OCI-LY3 (cell line): ENCODE results near the gene DUT.
A peak's percentile ranks its signal among the peaks of the same experiment; 100 is the strongest.

Experiments used
- CTCF ChIP-seq: fragments of 200-600, 300-600 bp; sonication (generic); IDR thresholded peaks from 2 replicates; pipeline ENCODE4 v1.5.1; 2014; ENCODE audit warnings: antibody characterized with exemption, low read length, low read depth
- EZH2phosphoT487 ChIP-seq: fragments of 200-600 bp; shearing (Covaris generic); IDR thresholded peaks from 2 replicates; pipeline ENCODE4 v1.6.1; 2018; ENCODE audit warnings: antibody characterized with exemption, mixed run types, low read depth

DNA sequence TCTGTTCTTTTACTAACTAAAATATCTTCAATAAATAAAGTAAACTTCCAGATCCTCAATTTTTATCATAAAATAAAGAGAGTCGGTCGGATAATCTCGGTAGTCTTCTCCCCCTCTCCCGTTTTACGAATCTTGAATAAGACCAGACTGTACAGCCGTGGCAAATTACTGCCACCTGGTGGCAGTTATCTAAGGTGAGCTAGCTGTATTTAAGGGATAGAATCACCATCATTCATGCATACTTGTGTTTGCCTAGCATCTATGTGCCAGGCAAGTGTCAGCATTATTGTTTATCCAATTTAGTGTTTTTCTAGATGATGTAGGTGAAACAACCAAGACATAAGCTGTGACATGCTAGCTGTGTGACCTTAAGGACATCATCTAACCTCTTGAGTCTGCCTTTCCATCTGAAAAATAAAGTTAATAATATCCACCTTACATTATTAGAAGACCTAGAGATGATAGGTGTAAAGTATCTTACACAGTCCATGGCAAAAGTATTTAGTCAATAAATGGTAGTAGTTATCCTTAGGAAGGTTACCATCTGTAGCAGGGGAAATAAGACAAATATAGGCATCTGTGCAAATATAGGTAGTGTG is 21.3 kb downstream of the DUT start:
- TF ChIP-seq CTCF (peak; percentile 91), EZH2phosphoT487 (no peak)
